NCI-H2171 (cell line): ENCODE measurements around the gene METRNL.

ENCODE experiments used
- DNase-seq: peaks from one replicate; lab custom pipeline; 2025; lab: John Stamatoyannopoulos, UW

METRNL gene

DNA sequence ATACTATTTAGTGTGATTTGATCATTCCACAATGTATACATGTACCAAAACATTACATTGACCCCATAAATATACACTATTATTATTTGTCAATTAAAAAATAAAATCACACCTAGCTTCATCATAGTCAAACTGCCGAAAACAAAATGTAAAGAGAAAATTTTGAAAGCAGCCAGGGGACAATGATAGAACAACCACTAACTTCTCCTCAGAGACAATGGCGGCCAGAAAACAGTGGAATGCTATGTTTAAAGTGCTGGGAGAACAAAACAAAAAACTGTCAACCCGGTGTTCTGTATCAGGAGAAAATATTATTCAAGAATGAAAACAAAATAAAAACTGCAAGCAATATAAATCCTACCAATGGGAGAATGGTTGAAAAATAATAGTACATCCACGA lies 63.2 kb downstream of the METRNL start:
- DNase-seq, result no peak

DNA sequence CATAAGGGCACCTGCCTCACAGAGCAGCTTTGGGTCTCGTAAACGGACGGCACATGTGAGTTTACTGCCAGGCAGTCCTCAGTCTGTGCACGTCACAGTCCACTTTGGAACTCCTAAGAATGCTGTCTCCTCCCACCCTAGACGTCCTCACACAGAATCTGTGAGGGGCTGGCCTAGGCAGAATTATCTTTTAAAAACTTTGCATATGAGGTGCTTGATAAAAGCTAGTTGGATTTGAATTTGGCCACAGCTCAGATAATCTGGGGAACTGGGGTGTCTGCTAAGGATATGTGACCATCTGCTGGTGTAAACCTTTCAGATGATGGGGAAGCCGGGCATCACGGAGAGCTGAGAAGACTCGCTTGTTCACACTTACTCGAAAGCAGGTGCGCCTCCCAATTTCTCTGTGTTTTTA lies 64.4 kb downstream of the METRNL start:
- no peak for DNase-seq
